Endothelial cell of umbilical vein (primary cell): ENCODE measurements around the gene FCSK. TPM values are rescaled to one million over a fixed set of nuclear protein-coding genes. Genes with fewer than 3 reads are reported as not detected.

Experiments
- BruUV-seq: library from RNA; stranded (reverse); fragments of 400-500 nt; replicated peaks from 2 replicates; lab custom pipeline; 2021; lab: Mats Ljungman, UMichigan
- CTCF ChIA-PET: fragments of 300-600, 350-600 bp; sonication (Branson Sonifier 250); formaldehyde crosslinking; loops from one replicate; lab custom pipeline; 2021; ENCODE audit warnings: antibody characterized with exemption, inconsistent platforms; lab: Charles Lee
- POLR2A ChIA-PET: fragments of 300-600, 350-600 bp; sonication (Branson Sonifier 250); formaldehyde crosslinking; loops from one replicate; lab custom pipeline; 2021; ENCODE audit warnings: antibody characterized with exemption, inconsistent platforms; lab: Charles Lee
- DNase-seq: peaks from one replicate; pipeline ENCODE4 v3.0.0-alpha.2; 2011; ENCODE audit warnings: low read depth, low spot score
- FAIRE-seq: peaks from 2 replicates; lab custom pipeline; 2011; peaks lifted over from hg19 to GRCh38; lab: Jason Lieb, UNC
- H2AFZ ChIP-seq: 2 replicates; pipeline ENCODE4 v1.6.0; 2012; ENCODE audit warnings: low read depth, low read length, control low read depth, inconsistent platforms
- H3K27ac ChIP-seq: 2 replicates; pipeline ENCODE4 v1.5.1; 2011; ENCODE audit warnings: low read depth, mild to moderate bottlenecking, control low read depth, low read length, moderate library complexity; ENCODE audit not compliant: insufficient read depth
- H3K27me3 ChIP-seq, 2 experiments: 2 replicates each; pipeline versions ENCODE4 v1.6.0 to v1.6.1; 2011; ENCODE audit warnings: low read length in 2 of 2, mixed read lengths in 1 of 2; ENCODE audit not compliant: control insufficient read depth in 2 of 2, insufficient read depth in 2 of 2
- H3K36me3 ChIP-seq, 2 experiments: 2 replicates in 1 of 2; 3 replicates in 1 of 2; pipeline ENCODE4 v1.5.1; 2011; ENCODE audit warnings: low read length in 2 of 2, mild to moderate bottlenecking in 1 of 2, moderate library complexity in 1 of 2; ENCODE audit not compliant: control insufficient read depth in 2 of 2, insufficient read depth in 2 of 2; ENCODE audit errors: extremely low read depth in 1 of 2
- H3K4me1 ChIP-seq: 3 replicates; pipeline ENCODE4 v1.5.1; 2011; ENCODE audit warnings: mild to moderate bottlenecking, low read length; ENCODE audit not compliant: control insufficient read depth, insufficient read depth; ENCODE audit errors: extremely low read depth
- H3K4me2 ChIP-seq: 2 replicates; pipeline ENCODE4 v1.6.1; 2011; ENCODE audit warnings: low read length, control low read depth, mixed read lengths; ENCODE audit not compliant: insufficient read depth
- H3K4me3 ChIP-seq, 3 experiments: fragments of 200-600 bp in 1 of 3; sonication (generic), shearing (Covaris generic) in 1 of 3; replicated peaks in 1 of 3; 2 replicates each; pipeline ENCODE4 v1.5.1; 2011 to 2016; ENCODE audit warnings: control low read depth in 3 of 3, low read length in 3 of 3, mild to moderate bottlenecking in 2 of 3, inconsistent platforms in 1 of 3, low read depth in 1 of 3, moderate library complexity in 1 of 3; ENCODE audit not compliant: insufficient read depth in 1 of 3
- H3K79me2 ChIP-seq: 2 replicates; pipeline ENCODE4 v1.6.0; 2012; ENCODE audit warnings: low read length, inconsistent platforms; ENCODE audit not compliant: control insufficient read depth, insufficient read depth
- H3K9ac ChIP-seq: replicated peaks from 2 replicates; pipeline ENCODE3; 2011; ENCODE audit warnings: low read length, control low read depth; ENCODE audit not compliant: insufficient read depth; ENCODE audit errors: extremely low read depth
- H3K9me1 ChIP-seq: replicated peaks from 3 replicates; pipeline ENCODE4 v1.6.0; 2011; ENCODE audit warnings: mild to moderate bottlenecking, low read length; ENCODE audit not compliant: control insufficient read depth, insufficient read depth; ENCODE audit errors: extremely low read depth
- H3K9me3 ChIP-seq: replicated peaks from 2 replicates; pipeline ENCODE4 v1.5.1; 2012; ENCODE audit warnings: low read length, inconsistent platforms; ENCODE audit not compliant: control insufficient read depth, insufficient read depth
- H4K20me1 ChIP-seq: replicated peaks from 2 replicates; pipeline ENCODE3; 2011; ENCODE audit warnings: mild to moderate bottlenecking, low read length; ENCODE audit not compliant: control insufficient read depth, insufficient read depth; ENCODE audit errors: extremely low read depth
- GATA2 ChIP-seq: IDR thresholded peaks from 2 replicates; pipeline ENCODE4 v1.7.0; 2011; ENCODE audit warnings: low read depth, mild to moderate bottlenecking, moderate library complexity, mixed read lengths, low read length; ENCODE audit not compliant: insufficient read length, insufficient read depth
- JUN ChIP-seq: IDR thresholded peaks from 2 replicates; pipeline ENCODE4 v1.6.1; 2011; ENCODE audit warnings: borderline replicate concordance, low read depth; ENCODE audit not compliant: insufficient read length, insufficient read depth
- MYC ChIP-seq: IDR thresholded peaks from one replicate; pipeline ENCODE4 v1.6.1; 2011; ENCODE audit warnings: mild to moderate bottlenecking, low read depth, low read length
- POLR2A ChIP-seq: IDR thresholded peaks from 2 replicates; pipeline ENCODE4 v1.6.1; 2012; ENCODE audit warnings: low read depth, mild to moderate bottlenecking, control low read depth, low read length
- POLR2AphosphoS5 ChIP-seq: IDR thresholded peaks from 2 replicates; pipeline ENCODE4 v1.6.1; 2012; ENCODE audit warnings: low read depth, mild to moderate bottlenecking, control low read depth, low read length, moderate library complexity; ENCODE audit not compliant: insufficient read depth
- dilution Hi-C: fragments of 300-500 bp; cut with MboI; formaldehyde crosslinking; loops from one replicate; pipeline ENCODE4 v1.15.0; 2019; ENCODE audit warnings: low sequenced_read_pairs; ENCODE audit not compliant: extremely low pct_ligation_motif_present
- intact Hi-C: fragments of 100-400 bp; cut with micrococcal nuclease; formaldehyde crosslinking; loops from one replicate; pipeline ENCODE4 v1.10.0; 2022
- polyA plus RNA-seq, 4 experiments: library from polyadenylated mRNA; depleted of rRNA in 3 of 4; stranded (reverse) in 3 of 4; unstranded in 1 of 4; fragments of >200 nt; gene quantifications; 2 replicates each; pipeline versions ENCODE4 v1.2.1 to v1.2.3, GENCODE V29; 2011 to 2012; ENCODE audit warnings: missing spikeins in 1 of 4
- total RNA-seq: library from RNA; stranded (reverse); gene quantifications from 2 replicates; pipeline ENCODE4 v1.2.3, GENCODE V29; 2021
- TF ChIP-seq, protein P1 (sequence below), 2 donors: IDR thresholded peaks; 1 replicate in 1 of 2; 2 replicates in 1 of 2; pipeline ENCODE4 v1.5.1; 2011; ENCODE audit warnings: low read length in 2 of 2, mild to moderate bottlenecking in 2 of 2, moderate library complexity in 2 of 2, control low read depth in 1 of 2, inconsistent platforms in 1 of 2, low read depth in 1 of 2; ENCODE audit not compliant: insufficient read depth in 1 of 2; ENCODE audit errors: extremely low read depth in 1 of 2

The FCSK gene
- total and polyA plus RNA-seq, 2 donors (not counting 3 experiments of a cell fraction or from before 2014, with no cell fraction given): 12.4 to 18.0 TPM

DNA sequence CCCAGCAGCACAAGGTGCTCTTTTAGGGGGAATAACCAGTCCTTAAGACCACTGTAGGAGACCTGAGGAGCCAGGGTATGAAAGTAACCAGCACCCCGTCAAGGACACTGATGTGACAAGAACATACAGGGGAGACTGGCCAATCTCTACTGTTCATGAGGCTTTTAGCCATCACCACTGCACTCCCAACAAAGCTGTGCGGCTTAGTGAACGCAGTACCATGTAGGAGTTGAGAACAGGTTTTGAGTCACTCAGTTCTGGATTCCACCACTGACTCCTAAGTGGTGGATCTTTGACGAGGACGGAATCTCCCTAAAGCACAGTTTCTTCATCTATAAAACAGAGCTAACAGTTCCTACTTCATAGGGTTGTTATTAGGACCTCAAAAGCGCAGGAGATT is 42.1 kb downstream of the FCSK start:
- H3K9me1 ChIP-seq: no peaks in the 10 kb centered on the region
- H3K4me3 ChIP-seq: no peak overlapping the region
- H3K4me1 ChIP-seq: no peaks in the 10 kb centered on the region
- no peak for DNase-seq
- no peaks in the 10 kb centered on the region for H3K27me3 ChIP-seq
- no TSS peak for BruUV-seq
- H4K20me1 ChIP-seq: no peaks in the 10 kb centered on the region
- intact Hi-C loops: no loop called here
- no peaks in the 10 kb centered on the region for H3K9me3 ChIP-seq
- ChIA-PET CTCF (interaction anchor here (0.6 to 2.6 kb wide), 3 partner anchors 13 to 156 kb away, joined by 3 to 8 read pairs (median 3); no protein-coding TSS in a partner anchor), POLR2A (interaction anchor here (0.6 to 0.7 kb wide), 2 partner anchors 9 to 43 kb away, joined by 3 to 5 read pairs; no protein-coding TSS in a partner anchor)
- peaks cover 4 to 32% of the 10 kb centered on the region in 2 experiments for H3K36me3 ChIP-seq
- no peak for TF ChIP-seq MYC
- no peak for TF ChIP-seq POLR2AphosphoS5
- TF ChIP-seq GATA2: no peak
- no peak for TF ChIP-seq JUN
- TF ChIP-seq, protein P1, sequence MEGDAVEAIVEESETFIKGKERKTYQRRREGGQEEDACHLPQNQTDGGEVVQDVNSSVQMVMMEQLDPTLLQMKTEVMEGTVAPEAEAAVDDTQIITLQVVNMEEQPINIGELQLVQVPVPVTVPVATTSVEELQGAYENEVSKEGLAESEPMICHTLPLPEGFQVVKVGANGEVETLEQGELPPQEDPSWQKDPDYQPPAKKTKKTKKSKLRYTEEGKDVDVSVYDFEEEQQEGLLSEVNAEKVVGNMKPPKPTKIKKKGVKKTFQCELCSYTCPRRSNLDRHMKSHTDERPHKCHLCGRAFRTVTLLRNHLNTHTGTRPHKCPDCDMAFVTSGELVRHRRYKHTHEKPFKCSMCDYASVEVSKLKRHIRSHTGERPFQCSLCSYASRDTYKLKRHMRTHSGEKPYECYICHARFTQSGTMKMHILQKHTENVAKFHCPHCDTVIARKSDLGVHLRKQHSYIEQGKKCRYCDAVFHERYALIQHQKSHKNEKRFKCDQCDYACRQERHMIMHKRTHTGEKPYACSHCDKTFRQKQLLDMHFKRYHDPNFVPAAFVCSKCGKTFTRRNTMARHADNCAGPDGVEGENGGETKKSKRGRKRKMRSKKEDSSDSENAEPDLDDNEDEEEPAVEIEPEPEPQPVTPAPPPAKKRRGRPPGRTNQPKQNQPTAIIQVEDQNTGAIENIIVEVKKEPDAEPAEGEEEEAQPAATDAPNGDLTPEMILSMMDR (IDR thresholded peaks at IDR 0.05; ENCODE audit: extremely low read depth in 1 of 2, insufficient read depth in 1 of 2, low read depth in 1 of 2, low read length in 2 of 2): no peak
- no peak for TF ChIP-seq POLR2A
- H3K27ac ChIP-seq: no peak overlapping the region
- no peaks in the 10 kb centered on the region for H3K79me2 ChIP-seq
- dilution Hi-C loops: no loop called here
- H3K9ac ChIP-seq: no peak overlapping the region
- FAIRE-seq: no peak
- no peak overlapping the region for H2AFZ ChIP-seq
- no peak overlapping the region for H3K4me2 ChIP-seq
